GM12878 (cell line): ENCODE results near the gene SEC31B. TPM values are rescaled to one million over a fixed set of nuclear protein-coding genes. Genes with fewer than 3 reads are reported as not detected.

Experiments
- ATAC-seq: fragments of 200-7000 bp; cut with Tn5 transposase; 3 replicates; pipeline ENCODE4 v1.9.1; 2020; ENCODE audit warnings: mild to moderate bottlenecking, moderate library complexity
- BruUV-seq: library from RNA; stranded (reverse); fragments of 400-500 nt; replicated peaks from 2 replicates; lab custom pipeline; 2021; lab: Mats Ljungman, UMichigan
- CTCF ChIA-PET: fragments of 300-600 bp; sonication (Branson Sonifier 250); formaldehyde crosslinking; extraction: SDS; loops from one replicate; lab custom pipeline; 2021; ENCODE audit warnings: inconsistent platforms; lab: Yijun Ruan, JAX
- POLR2A ChIA-PET: fragments of 350-600 bp; formaldehyde crosslinking; extraction: SDS; loops from one replicate; lab custom pipeline; 2021; ENCODE audit warnings: inconsistent platforms; lab: Charles Lee
- RAD21 ChIA-PET: fragments of 300-600 bp; sonication (Branson Sonifier 250); formaldehyde crosslinking; loops from one replicate; lab custom pipeline; 2023; ENCODE audit warnings: antibody characterized with exemption; ENCODE audit not compliant: unreplicated experiment; lab: Charles Lee
- SMC1A ChIA-PET: fragments of 300-600 bp; sonication (Branson Sonifier 250); formaldehyde crosslinking; loops from one replicate; lab custom pipeline; 2023; ENCODE audit not compliant: unreplicated experiment, uncharacterized antibody; lab: Charles Lee
- DNase-seq: peaks from one replicate; pipeline ENCODE4 v3.0.0-alpha.2; 2011; ENCODE audit warnings: low read depth, low spot score
- FAIRE-seq: peaks from 3 replicates; lab custom pipeline; 2011; peaks lifted over from hg19 to GRCh38; lab: Jason Lieb, UNC
- H2AFZ ChIP-seq: 2 replicates; pipeline ENCODE4 v1.6.0; 2011; ENCODE audit warnings: low read depth, low read length, control low read depth; ENCODE audit not compliant: control insufficient read depth
- H3K27ac ChIP-seq: 2 replicates; pipeline ENCODE4 v1.5.1; 2011; ENCODE audit warnings: control low read depth; ENCODE audit not compliant: control insufficient read depth, insufficient read depth
- H3K27me3 ChIP-seq, 2 experiments: replicated peaks in 1 of 2; 2 replicates each; pipeline versions ENCODE4 v1.6.0 to v1.6.1; 2011; ENCODE audit warnings: low read length in 1 of 2; ENCODE audit not compliant: control insufficient read depth in 2 of 2, insufficient read depth in 2 of 2
- H3K36me3 ChIP-seq, 2 experiments: 2 replicates each; pipeline ENCODE4 v1.5.1; 2011; ENCODE audit warnings: low read length in 1 of 2; ENCODE audit not compliant: control insufficient read depth in 2 of 2, insufficient read depth in 2 of 2
- H3K4me1 ChIP-seq: 2 replicates; pipeline ENCODE4 v1.6.1; 2011; ENCODE audit warnings: mild to moderate bottlenecking, low read length, moderate library complexity, mixed read lengths; ENCODE audit not compliant: control insufficient read depth, insufficient read depth
- H3K4me2 ChIP-seq: 2 replicates; pipeline ENCODE4 v1.6.0; 2011; ENCODE audit warnings: control low read depth; ENCODE audit not compliant: control insufficient read depth, insufficient read depth
- H3K4me3 ChIP-seq: fragments of 200-600 bp; sonication (generic); 2 replicates; pipeline ENCODE4 v1.5.1; 2016
- H3K79me2 ChIP-seq: 2 replicates; pipeline ENCODE4 v1.6.0; 2011; ENCODE audit warnings: low read length; ENCODE audit not compliant: control insufficient read depth, insufficient read depth
- H3K9ac ChIP-seq: 2 replicates; pipeline ENCODE4 v1.8.0; 2011; ENCODE audit warnings: low read length, control low read depth, mixed read lengths; ENCODE audit not compliant: control insufficient read depth, insufficient read depth
- H3K9me3 ChIP-seq: replicated peaks from 3 replicates; pipeline ENCODE4 v1.5.1; 2011; ENCODE audit warnings: mild to moderate bottlenecking, low read length; ENCODE audit not compliant: control insufficient read depth, insufficient read depth
- H4K20me1 ChIP-seq: 2 replicates; pipeline ENCODE4 v1.6.0; 2011; ENCODE audit not compliant: control insufficient read depth, insufficient read depth
- CBFB ChIP-seq: IDR thresholded peaks from 2 replicates; pipeline ENCODE4 v1.6.1; 2016; ENCODE audit warnings: antibody characterized with exemption, low read depth
- CBX5 ChIP-seq: sonication (generic); IDR thresholded peaks from 2 replicates; pipeline ENCODE4 v1.6.1; 2016; ENCODE audit warnings: low read depth, moderate library complexity, mild to moderate bottlenecking, inconsistent platforms
- SRF ChIP-seq, 2 experiments: IDR thresholded peaks; 2 replicates each; pipeline ENCODE4 v1.6.1; 2011; ENCODE audit warnings: low read depth in 2 of 2, low read length in 2 of 2, mild to moderate bottlenecking in 1 of 2, moderate library complexity in 1 of 2
- STAT3 ChIP-seq: IDR thresholded peaks from 2 replicates; pipeline ENCODE4 v1.6.1; 2011; ENCODE audit warnings: low read depth, low read length, improper control_type of control experiment
- SUPT20H ChIP-seq: IDR thresholded peaks from 2 replicates; pipeline ENCODE4 v1.6.1; 2011; ENCODE audit warnings: low read depth, mild to moderate bottlenecking, low read length, moderate library complexity, borderline replicate concordance; ENCODE audit not compliant: control insufficient read depth
- TAF1 ChIP-seq: IDR thresholded peaks from 2 replicates; pipeline ENCODE4 v1.6.1; 2011; ENCODE audit warnings: mild to moderate bottlenecking, low read depth, low read length, borderline replicate concordance
- TBL1XR1 ChIP-seq: IDR thresholded peaks from 2 replicates; pipeline ENCODE4 v1.6.1; 2012; ENCODE audit warnings: low read depth, low read length, improper control_type of control experiment
- TCF12 ChIP-seq: IDR thresholded peaks from 2 replicates; pipeline ENCODE4 v1.6.1; 2011; ENCODE audit warnings: low read depth, mild to moderate bottlenecking, low read length
- TCF3 ChIP-seq: IDR thresholded peaks from 2 replicates; pipeline ENCODE4 v1.6.1; 2012; ENCODE audit warnings: low read depth, mild to moderate bottlenecking, low read length, borderline replicate concordance; ENCODE audit not compliant: insufficient read depth
- YY1 ChIP-seq: IDR thresholded peaks from 2 replicates; pipeline ENCODE4 v1.6.1; 2011; ENCODE audit warnings: low read depth, mild to moderate bottlenecking, low read length
- ZBTB33 ChIP-seq: fragments of 450-650 bp; IDR thresholded peaks from 2 replicates; pipeline ENCODE4 v1.6.1; 2017; ENCODE audit warnings: mild to moderate bottlenecking
- in situ Hi-C: fragments of 300-500 bp; cut with MboI; formaldehyde crosslinking; loops from 9 replicates; pipeline ENCODE4 v1.14.3; 2018; ENCODE audit warnings: mixed read lengths
- intact Hi-C: fragments of 100-400 bp; cut with micrococcal nuclease; formaldehyde crosslinking; loops from one replicate; pipeline ENCODE4 v1.14.2; 2022; ENCODE audit not compliant: unreplicated experiment
- polyA plus RNA-seq, 11 experiments: library from polyadenylated mRNA; depleted of rRNA in 4 of 11; unstranded in 6 of 11; stranded (reverse) in 5 of 11; fragments of >200 nt; fragmentation: Nextera tagmentation in 4 of 11; fragmentation: Illumina TruSeq in 1 of 11; extraction: Ambion mirVana in 4 of 11; extraction: Trizol in 1 of 11; gene quantifications; 1 replicate in 1 of 11; 2 replicates in 10 of 11; pipeline versions ENCODE4 v1.2.1 to v1.2.3, GENCODE V29; 2011 to 2016; ENCODE audit warnings: inconsistent platforms in 2 of 11, missing spikeins in 2 of 11, low read depth in 1 of 11
- total RNA-seq, 4 experiments: library from RNA; depleted of rRNA in 3 of 4; stranded (reverse); fragments of >200 nt in 3 of 4; fragmentation: Illumina TruSeq in 1 of 4; extraction: Trizol in 1 of 4; gene quantifications; 2 replicates each; pipeline versions ENCODE4 v1.2.1 to v1.2.3, GENCODE V29; 2013 to 2021
- TF ChIP-seq, protein P1 (sequence below): fragments of 450-650 bp; IDR thresholded peaks from 2 replicates; pipeline ENCODE4 v1.6.1; 2017; ENCODE audit warnings: mild to moderate bottlenecking, low read depth, inconsistent platforms; ENCODE audit not compliant: poor library complexity, severe bottlenecking
- TF ChIP-seq, protein P2 (sequence below): IDR thresholded peaks from 2 replicates; pipeline ENCODE4 v1.6.1; 2011; ENCODE audit warnings: mild to moderate bottlenecking, low read depth, low read length, moderate library complexity; ENCODE audit not compliant: insufficient replicate concordance
- TF ChIP-seq, protein P3 (sequence below): fragments of 150-350 bp; IDR thresholded peaks from 2 replicates; pipeline ENCODE4 v1.6.1; 2014; ENCODE audit warnings: mild to moderate bottlenecking, low read depth, low read length
- TF ChIP-seq, protein P4 (sequence below): fragments of 450-650 bp; IDR thresholded peaks from 2 replicates; pipeline ENCODE4 v1.6.1; 2017; ENCODE audit warnings: low read depth, mild to moderate bottlenecking, moderate library complexity

The SEC31B gene
- total and polyA plus RNA-seq, 10 of the 15 experiments (the other 5 are each of a cell fraction or from before 2014, with no cell fraction given): 3.4 to 24.3 (median 9.9) TPM

- Histone ChIP-seq H3K27me3 (no peaks in the 10 kb centered on the region), H3K9me3 (no peaks in the 10 kb centered on the region), H3K4me2 (no peak overlapping the region), H4K20me1 (no peaks in the 10 kb centered on the region), H3K4me1 (no peaks in the 10 kb centered on the region), H2AFZ (no peak overlapping the region), H3K4me3 (no peak overlapping the region), H3K9ac (no peak overlapping the region), H3K36me3 (peaks cover 0 to 9% of the 10 kb centered on the region in 2 experiments), H3K27ac (no peak overlapping the region), H3K79me2 (no peaks in the 10 kb centered on the region)
- intact Hi-C loops: no loop called here
- FAIRE-seq (no peak), DNase-seq (no peak), ATAC-seq (no peak)
- in situ Hi-C loops: no loop called here
- RAD21 ChIA-PET: no interaction called here
- SMC1A ChIA-PET: no interaction called here
- no TSS peak for BruUV-seq
- CTCF ChIA-PET: no interaction called here
- POLR2A ChIA-PET: no interaction called here
- TF ChIP-seq, protein P1, sequence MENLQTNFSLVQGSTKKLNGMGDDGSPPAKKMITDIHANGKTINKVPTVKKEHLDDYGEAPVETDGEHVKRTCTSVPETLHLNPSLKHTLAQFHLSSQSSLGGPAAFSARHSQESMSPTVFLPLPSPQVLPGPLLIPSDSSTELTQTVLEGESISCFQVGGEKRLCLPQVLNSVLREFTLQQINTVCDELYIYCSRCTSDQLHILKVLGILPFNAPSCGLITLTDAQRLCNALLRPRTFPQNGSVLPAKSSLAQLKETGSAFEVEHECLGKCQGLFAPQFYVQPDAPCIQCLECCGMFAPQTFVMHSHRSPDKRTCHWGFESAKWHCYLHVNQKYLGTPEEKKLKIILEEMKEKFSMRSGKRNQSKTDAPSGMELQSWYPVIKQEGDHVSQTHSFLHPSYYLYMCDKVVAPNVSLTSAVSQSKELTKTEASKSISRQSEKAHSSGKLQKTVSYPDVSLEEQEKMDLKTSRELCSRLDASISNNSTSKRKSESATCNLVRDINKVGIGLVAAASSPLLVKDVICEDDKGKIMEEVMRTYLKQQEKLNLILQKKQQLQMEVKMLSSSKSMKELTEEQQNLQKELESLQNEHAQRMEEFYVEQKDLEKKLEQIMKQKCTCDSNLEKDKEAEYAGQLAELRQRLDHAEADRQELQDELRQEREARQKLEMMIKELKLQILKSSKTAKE: no peak
- TF ChIP-seq ZBTB33 (no peak), TCF12 (no peak), SRF (IDR thresholded peaks at IDR 0.05; ENCODE audit: low read depth in 2 of 2, low read length in 2 of 2) (no peak), CBFB (no peak), CBX5 (no peak), SUPT20H (no peak), TCF3 (no peak), TAF1 (no peak), STAT3 (no peak), YY1 (no peak), TBL1XR1 (no peak)
- TF ChIP-seq, protein P2, sequence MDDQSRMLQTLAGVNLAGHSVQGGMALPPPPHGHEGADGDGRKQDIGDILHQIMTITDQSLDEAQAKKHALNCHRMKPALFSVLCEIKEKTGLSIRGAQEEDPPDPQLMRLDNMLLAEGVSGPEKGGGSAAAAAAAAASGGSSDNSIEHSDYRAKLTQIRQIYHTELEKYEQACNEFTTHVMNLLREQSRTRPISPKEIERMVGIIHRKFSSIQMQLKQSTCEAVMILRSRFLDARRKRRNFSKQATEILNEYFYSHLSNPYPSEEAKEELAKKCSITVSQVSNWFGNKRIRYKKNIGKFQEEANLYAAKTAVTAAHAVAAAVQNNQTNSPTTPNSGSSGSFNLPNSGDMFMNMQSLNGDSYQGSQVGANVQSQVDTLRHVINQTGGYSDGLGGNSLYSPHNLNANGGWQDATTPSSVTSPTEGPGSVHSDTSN: no peak
- TF ChIP-seq, protein P3, sequence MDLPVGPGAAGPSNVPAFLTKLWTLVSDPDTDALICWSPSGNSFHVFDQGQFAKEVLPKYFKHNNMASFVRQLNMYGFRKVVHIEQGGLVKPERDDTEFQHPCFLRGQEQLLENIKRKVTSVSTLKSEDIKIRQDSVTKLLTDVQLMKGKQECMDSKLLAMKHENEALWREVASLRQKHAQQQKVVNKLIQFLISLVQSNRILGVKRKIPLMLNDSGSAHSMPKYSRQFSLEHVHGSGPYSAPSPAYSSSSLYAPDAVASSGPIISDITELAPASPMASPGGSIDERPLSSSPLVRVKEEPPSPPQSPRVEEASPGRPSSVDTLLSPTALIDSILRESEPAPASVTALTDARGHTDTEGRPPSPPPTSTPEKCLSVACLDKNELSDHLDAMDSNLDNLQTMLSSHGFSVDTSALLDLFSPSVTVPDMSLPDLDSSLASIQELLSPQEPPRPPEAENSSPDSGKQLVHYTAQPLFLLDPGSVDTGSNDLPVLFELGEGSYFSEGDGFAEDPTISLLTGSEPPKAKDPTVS: no peak
- TF ChIP-seq, protein P4, sequence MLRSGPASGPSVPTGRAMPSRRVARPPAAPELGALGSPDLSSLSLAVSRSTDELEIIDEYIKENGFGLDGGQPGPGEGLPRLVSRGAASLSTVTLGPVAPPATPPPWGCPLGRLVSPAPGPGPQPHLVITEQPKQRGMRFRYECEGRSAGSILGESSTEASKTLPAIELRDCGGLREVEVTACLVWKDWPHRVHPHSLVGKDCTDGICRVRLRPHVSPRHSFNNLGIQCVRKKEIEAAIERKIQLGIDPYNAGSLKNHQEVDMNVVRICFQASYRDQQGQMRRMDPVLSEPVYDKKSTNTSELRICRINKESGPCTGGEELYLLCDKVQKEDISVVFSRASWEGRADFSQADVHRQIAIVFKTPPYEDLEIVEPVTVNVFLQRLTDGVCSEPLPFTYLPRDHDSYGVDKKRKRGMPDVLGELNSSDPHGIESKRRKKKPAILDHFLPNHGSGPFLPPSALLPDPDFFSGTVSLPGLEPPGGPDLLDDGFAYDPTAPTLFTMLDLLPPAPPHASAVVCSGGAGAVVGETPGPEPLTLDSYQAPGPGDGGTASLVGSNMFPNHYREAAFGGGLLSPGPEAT: no peak
Observed at GRCh38 chr10:100501423-100501822, 18.2 kb downstream of the SEC31B start.
